ENCODE measurements around the gene CHGA.

The CHGA gene

GRCh38 chr14:92902726-92903125, 20.2 kb upstream of the CHGA start:
- in situ Hi-C loops (cut with HindIII; ENCODE audit: low sequenced_read_pairs) = no loop called here
- H3K4me3 ChIP-seq (ENCODE audit: low read depth, low read length) = no peak overlapping the region
- TF ChIP-seq CTCF (IDR thresholded peaks at IDR 0.05; ENCODE audit: low read depth, low read length) = no peak
- no peak for DNase-seq (ENCODE audit: low read depth, low spot score)

- no peak for DNase-seq (ENCODE audit: low read depth, low spot score)
- H3K4me3 ChIP-seq (ENCODE audit: low read depth, low read length) = no peak overlapping the region
- in situ Hi-C loops (cut with HindIII; ENCODE audit: low sequenced_read_pairs) = no loop called here
- no peak for TF ChIP-seq CTCF (IDR thresholded peaks at IDR 0.05; ENCODE audit: low read depth, low read length)
Observed at GRCh38 chr14:92903359-92903758, 19.6 kb upstream of the CHGA start.

- in situ Hi-C loops (cut with HindIII; ENCODE audit: low sequenced_read_pairs) = no loop called here
- no peak for TF ChIP-seq CTCF (IDR thresholded peaks at IDR 0.05; ENCODE audit: low read depth, low read length)
- no peak overlapping the region for H3K4me3 ChIP-seq (ENCODE audit: low read depth, low read length)
- DNase-seq (ENCODE audit: low read depth, low spot score) = no peak
Observed at GRCh38 chr14:92905667-92906066, 17.3 kb upstream of the CHGA start.

DNA sequence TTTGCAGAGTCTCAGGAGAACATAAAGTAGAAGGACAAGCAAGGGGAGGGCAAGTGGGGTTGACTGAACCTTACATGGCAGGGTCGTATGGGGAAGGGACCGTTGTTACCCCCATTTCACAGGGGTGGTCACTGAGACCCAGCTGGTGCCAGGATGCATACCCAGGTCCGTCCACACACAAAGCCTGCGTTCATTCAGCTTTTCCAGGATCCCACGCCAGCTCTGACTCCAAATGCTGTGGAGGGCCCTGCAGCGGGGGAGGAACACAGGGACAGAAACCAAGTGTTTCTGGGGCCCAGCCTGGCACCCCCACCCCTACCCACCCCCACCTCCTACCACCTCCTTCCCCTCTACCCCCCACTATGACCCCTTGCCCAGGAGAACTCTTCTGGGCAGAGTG, 16.5 kb upstream of the CHGA start:
- no peak for DNase-seq (ENCODE audit: low read depth, low spot score)
- no peak overlapping the region for H3K4me3 ChIP-seq (ENCODE audit: low read depth, low read length)
- no peak for TF ChIP-seq CTCF (IDR thresholded peaks at IDR 0.05; ENCODE audit: low read depth, low read length)
- in situ Hi-C loops (cut with HindIII; ENCODE audit: low sequenced_read_pairs) = no loop called here

DNA sequence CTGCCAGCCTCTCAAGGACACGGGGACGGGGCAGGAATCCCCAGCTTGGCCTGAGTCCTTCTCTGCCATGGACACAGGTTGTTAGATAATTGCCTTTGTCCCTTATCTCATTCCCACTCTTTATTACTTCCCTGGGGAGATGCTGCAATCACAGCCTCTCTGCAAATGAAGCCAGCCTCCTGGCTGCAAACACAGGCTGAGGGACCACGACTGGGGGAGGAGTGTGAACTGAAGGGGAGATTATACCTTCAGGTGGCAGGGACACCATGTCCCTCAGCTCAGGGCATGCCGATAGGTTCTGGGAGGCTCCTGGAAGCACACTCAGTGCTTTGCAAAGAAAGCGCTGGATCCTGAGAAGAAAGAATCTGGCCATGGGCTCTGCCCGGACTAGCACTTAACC, 16.1 kb upstream of the CHGA start:
- in situ Hi-C loops (cut with HindIII; ENCODE audit: low sequenced_read_pairs) = no loop called here
- no peak overlapping the region for H3K4me3 ChIP-seq (ENCODE audit: low read depth, low read length)
- DNase-seq (ENCODE audit: low read depth, low spot score) = no peak
- TF ChIP-seq CTCF (IDR thresholded peaks at IDR 0.05; ENCODE audit: low read depth, low read length) = no peak

GRCh38 chr14:92907316-92907911, 15.5 kb upstream of the CHGA start:
- in situ Hi-C loops (cut with HindIII; ENCODE audit: low sequenced_read_pairs) = no loop called here
- H3K4me3 ChIP-seq (ENCODE audit: low read depth, low read length) = no peak overlapping the region
- DNase-seq (ENCODE audit: low read depth, low spot score) = no peak
- no peak for TF ChIP-seq CTCF (IDR thresholded peaks at IDR 0.05; ENCODE audit: low read depth, low read length)
